GM18526 (cell line): ENCODE results near the gene GGA3.

ENCODE experiments used
- POLR2A ChIP-seq: IDR thresholded peaks from 3 replicates; pipeline ENCODE4 v1.6.1; 2011; ENCODE audit not compliant: insufficient read length; ENCODE audit errors: extremely low read depth

GGA3 gene

DNA sequence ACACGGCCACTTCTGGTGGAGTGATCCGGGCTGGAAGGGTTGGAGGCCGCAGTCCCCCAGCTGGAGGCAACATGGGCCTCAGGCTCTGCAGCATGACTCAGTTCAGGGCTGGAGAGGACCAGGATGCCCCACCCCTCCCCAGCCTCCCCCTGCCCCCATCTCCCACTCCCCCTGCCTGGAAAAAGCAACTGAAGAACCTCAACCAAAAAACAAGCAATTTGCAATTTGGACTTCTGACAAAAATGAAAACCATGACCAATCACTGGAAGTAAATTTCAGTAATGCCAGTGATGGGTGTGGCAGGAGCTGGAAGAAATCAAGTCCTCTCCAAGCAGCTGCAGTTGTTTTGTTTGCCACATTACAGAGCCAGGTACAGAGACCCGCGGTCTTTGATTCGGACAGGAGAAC, 16.3 kb upstream of the GGA3 start:
- TF ChIP-seq POLR2A: no peak

GRCh38 chr17:75273977-75274708, 12.7 kb upstream of the GGA3 start:
- TF ChIP-seq POLR2A: no peak

DNA sequence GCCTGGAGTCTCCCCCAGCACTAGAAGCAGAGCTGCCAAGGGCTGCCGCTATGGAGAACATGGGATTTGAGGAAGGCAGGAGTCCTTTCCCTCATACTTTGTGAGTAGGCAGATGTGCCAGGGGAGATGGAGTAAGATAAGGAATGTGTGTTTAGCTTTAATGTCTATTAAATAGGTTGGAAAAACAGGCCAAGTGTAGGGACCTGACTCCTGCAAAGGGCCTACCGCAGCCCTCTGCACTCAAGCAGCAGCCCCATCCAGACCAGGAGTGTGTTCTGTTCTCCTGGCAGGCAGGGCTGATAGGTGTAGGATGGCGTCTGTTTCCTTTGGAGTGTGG, 11.4 kb upstream of the GGA3 start:
- no peak for TF ChIP-seq POLR2A

DNA sequence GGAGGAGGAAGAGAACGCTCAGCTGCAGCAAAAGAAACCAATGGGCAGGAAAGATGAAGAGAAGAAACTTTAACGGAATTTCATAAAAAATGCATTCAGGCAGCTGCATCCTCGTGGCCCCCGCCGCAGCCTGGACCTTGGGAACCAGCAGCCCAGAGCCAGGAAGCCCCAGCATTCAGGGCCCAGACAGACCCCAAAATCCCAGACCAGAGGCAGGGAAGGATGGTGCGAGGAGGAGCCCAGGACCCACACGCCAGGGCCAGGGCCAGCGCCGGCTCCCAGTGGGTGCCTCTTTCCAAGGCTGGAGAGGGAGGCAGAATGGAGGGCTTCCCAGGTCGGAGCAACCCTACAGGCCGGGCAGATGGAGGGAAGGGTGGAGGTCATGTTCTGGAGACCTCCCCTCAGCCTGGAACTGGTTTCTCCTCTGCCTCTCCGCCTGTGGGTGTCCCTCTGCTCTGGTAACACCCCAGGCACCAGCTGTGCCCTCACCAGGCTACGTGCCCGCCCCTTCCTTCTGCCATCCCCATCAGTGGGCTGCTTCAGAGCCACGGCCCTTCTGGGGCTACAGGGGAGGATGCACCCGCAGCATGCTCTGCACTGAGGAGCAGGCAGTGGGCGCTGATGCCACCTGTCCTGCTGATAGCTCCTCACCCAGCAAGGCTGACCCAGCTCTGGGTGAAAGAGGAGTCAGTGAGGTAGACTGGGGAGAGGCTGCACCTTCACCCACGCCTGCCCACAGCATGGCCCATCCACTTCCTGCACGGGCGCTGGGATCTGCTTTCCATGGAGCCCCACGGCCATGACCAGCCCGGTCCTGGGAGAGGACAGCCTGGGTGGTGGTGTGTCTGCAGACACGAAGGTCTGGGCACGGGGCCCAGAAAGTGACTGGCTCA, 10.8 kb upstream of the GGA3 start:
- peak; percentile 15 for TF ChIP-seq POLR2A

- TF ChIP-seq POLR2A: peak; percentile 81
Observed at GRCh38 chr17:75271233-75271954, 10.0 kb upstream of the GGA3 start.

GRCh38 chr17:75270966-75271232, 9.5 kb upstream of the GGA3 start, which contains the start of gene MIF4GD:
Gene MIF4GD, minus strand, starts transcription at chr17:75271231. Its CDS starts 1,036 bp downstream, at chr17:75270195.
- no peak for TF ChIP-seq POLR2A

- TF ChIP-seq POLR2A: peak; percentile 44
Observed at GRCh38 chr17:75270218-75270965, 9.0 kb upstream of the GGA3 start.

GRCh38 chr17:75269844-75270217, 8.4 kb upstream of the GGA3 start:
- no peak for TF ChIP-seq POLR2A

- TF ChIP-seq POLR2A: peak; percentile 13
Observed at GRCh38 chr17:75267411-75268232, 6.2 kb upstream of the GGA3 start.

- TF ChIP-seq POLR2A: no peak
Observed at GRCh38 chr17:75267153-75267410, 5.7 kb upstream of the GGA3 start.

DNA sequence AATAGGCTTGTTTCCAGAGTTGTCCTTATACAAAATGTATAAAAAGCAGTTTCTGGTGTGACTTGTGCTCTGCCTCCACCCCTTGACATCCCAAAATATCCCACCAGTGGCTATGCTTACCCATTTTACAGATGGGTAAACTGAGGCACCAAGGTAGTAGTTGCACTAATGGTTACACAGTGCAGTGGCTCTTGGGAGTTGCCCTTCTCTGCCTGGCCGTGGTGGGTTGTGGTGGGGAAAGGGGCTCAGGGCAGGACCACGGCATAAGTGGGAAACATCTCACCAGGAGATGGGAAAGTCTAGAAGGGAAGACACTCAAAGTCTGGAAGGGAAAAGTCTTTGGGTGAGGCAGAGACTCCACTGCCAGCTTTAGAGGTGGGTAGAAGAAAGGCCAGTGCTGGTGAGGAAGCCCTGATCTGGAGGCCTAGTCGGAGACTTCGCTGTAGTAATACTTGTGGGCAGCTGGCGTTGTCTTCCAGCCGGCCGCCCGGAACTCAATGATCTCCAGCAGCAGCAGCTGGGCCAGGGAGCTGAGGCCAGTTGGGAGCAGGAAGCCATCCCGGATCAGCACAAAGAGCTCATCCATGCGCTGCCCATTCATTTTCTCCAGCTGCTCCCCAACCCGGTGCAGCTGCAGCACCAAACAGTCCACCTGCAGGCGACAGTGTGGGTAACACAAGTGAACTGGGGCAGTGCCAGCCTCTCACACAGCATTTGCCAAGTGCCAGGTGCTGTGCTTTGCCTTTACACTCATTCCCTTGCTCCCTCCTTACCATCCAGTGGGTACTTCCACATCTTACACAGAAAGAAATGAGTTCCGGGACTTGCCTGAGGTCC, 5.1 kb upstream of the GGA3 start:
- TF ChIP-seq POLR2A: no peak

- TF ChIP-seq POLR2A: no peak
Observed at GRCh38 chr17:75265614-75266315, 4.4 kb upstream of the GGA3 start.

DNA sequence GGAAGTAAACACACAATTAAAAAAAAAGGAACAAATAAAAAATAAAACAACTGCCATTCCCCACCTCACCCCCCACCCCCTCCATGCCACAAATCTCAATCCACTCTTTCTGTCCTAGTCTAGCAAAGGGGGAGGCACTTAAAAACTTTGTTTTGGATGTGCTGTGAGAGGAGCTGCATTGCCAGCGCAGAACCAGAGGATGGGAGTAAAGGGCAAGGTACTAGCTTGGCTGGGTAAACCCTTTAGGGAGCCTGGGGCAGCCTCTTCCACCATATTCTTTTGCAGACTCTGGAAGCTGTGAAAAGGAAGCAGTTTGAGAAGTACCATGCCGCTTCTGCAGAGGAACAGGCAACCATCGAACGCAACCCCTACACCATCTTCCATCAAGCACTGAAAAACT, 1.6 kb upstream of the GGA3 start:
- TF ChIP-seq POLR2A: no peak
